Testis (tissue), 2 donors: ENCODE measurements around the gene UNC50.

Experiments
- CTCF ChIP-seq, 3 experiments: fragments of 450-650 bp in 2 of 3; fragments of 200-600 bp in 1 of 3; sonication (generic) in 1 of 3; IDR thresholded peaks; one replicate each; pipeline ENCODE4 v1.5.1; 2016 to 2019; ENCODE audit warnings: antibody characterized with exemption in 3 of 3, mild to moderate bottlenecking in 2 of 3, moderate library complexity in 1 of 3
- POLR2A ChIP-seq: fragments of 450-650 bp; IDR thresholded peaks from one replicate; pipeline ENCODE4 v1.6.1; 2017; ENCODE audit warnings: antibody characterized with exemption, mild to moderate bottlenecking, moderate library complexity

GRCh38 chr2:98569915-98570314, 38.5 kb upstream of the UNC50 start:
- TF ChIP-seq CTCF (IDR thresholded peaks at IDR 0.05) (no peak), POLR2A (no peak)
